Transverse colon (tissue), 3 donors: Measurements from ENCODE around the gene KRTAP5-10.

Source experiments
- CTCF ChIP-seq, 5 experiments: fragments of 200-600 bp in 3 of 5; fragments of 450-650 bp in 2 of 5; sonication (generic) in 3 of 5; IDR thresholded peaks; 1 replicate in 2 of 5; 2 replicates in 3 of 5; pipeline ENCODE4 v1.5.1; 2016 to 2017; ENCODE audit warnings: antibody characterized with exemption in 5 of 5, inconsistent platforms in 3 of 5, mild to moderate bottlenecking in 2 of 5, moderate library complexity in 1 of 5
- POLR2A ChIP-seq: fragments of 450-650 bp; IDR thresholded peaks from one replicate; pipeline ENCODE4 v1.6.1; 2016; ENCODE audit warnings: antibody characterized with exemption, mild to moderate bottlenecking, moderate library complexity

- TF ChIP-seq CTCF (IDR thresholded peaks at IDR 0.05) (no peak), POLR2A (no peak)
Measured at GRCh38 chr11:71535825-71536224, 29.5 kb upstream of the KRTAP5-10 start.
